Fibroblast of villous mesenchyme (primary cell): ENCODE results near the gene ERMARD. TPM values are rescaled to one million over a fixed set of nuclear protein-coding genes. Genes with fewer than 3 reads are reported as not detected.
"Not testable (repeated sequence)": the region's sequence is repeated elsewhere in the genome, so short reads cannot be mapped to it uniquely, and the experiment has no call there.

ENCODE experiments used
- DNase-seq: peaks from one replicate; pipeline ENCODE4 v3.0.0-alpha.2; 2010; ENCODE audit warnings: low read depth
- H3K4me3 ChIP-seq: 2 replicates; pipeline ENCODE4 v1.5.1; 2011; ENCODE audit warnings: low read depth, mild to moderate bottlenecking, low read length
- CTCF ChIP-seq: IDR thresholded peaks from 2 replicates; pipeline ENCODE4 v1.5.1; 2012; ENCODE audit warnings: low read depth, mild to moderate bottlenecking, low read length; ENCODE audit not compliant: insufficient read depth
- total RNA-seq: library from RNA; depleted of rRNA; stranded (reverse); fragments of >200 nt; gene quantifications from 2 replicates; pipeline ENCODE4 v1.2.3, GENCODE V29; 2012

ERMARD gene
- total RNA-seq, 1 donor = 28.5 TPM

GRCh38 chr6:169755162-169755561 lies 3.7 kb downstream of the ERMARD start:
- H3K4me3 ChIP-seq = no peak overlapping the region
- no peak for DNase-seq
- no peak for TF ChIP-seq CTCF

GRCh38 chr6:169763308-169763707 lies 11.9 kb downstream of the ERMARD start:
- TF ChIP-seq CTCF = no peak
- H3K4me3 ChIP-seq = no peak overlapping the region
- no peak for DNase-seq

- no peak overlapping the region for H3K4me3 ChIP-seq
- no peak for TF ChIP-seq CTCF
- no peak for DNase-seq
These were observed 12.5 kb downstream of the ERMARD start for GRCh38 chr6:169763881-169764280.

- not testable (repeated sequence) for H3K4me3 ChIP-seq, DNase-seq
These were observed 14.4 kb downstream of the ERMARD start for GRCh38 chr6:169765789-169766188.

- no peak overlapping the region for H3K4me3 ChIP-seq
- peak; percentile 60 for DNase-seq
- no peak for TF ChIP-seq CTCF
These were observed 14.8 kb downstream of the ERMARD start for GRCh38 chr6:169766232-169766631.

GRCh38 chr6:169766921-169767736 lies 15.7 kb downstream of the ERMARD start:
- no peak for TF ChIP-seq CTCF
- no peak for DNase-seq
- no peak overlapping the region for H3K4me3 ChIP-seq

GRCh38 chr6:169774347-169774746 lies 22.9 kb downstream of the ERMARD start:
- TF ChIP-seq CTCF = no peak
- no peak for DNase-seq

More at GRCh38 chr6:169774347-169774746, 22.9 kb downstream of the ERMARD start:
- H3K4me3 ChIP-seq = no peak overlapping the region
